ENCODE results near the gene PPFIA2.

- TF ChIP-seq CTCF (IDR thresholded peaks at IDR 0.05): no peak
- no peak for TF ChIP-seq EP300 (IDR thresholded peaks at IDR 0.05; ENCODE audit: low read depth)
- TF ChIP-seq POLR2A (IDR thresholded peaks at IDR 0.05): no peak
- TF ChIP-seq POLR2AphosphoS5 (IDR thresholded peaks at IDR 0.05): no peak
Measured at GRCh38 chr12:81245907-81246570, 513.1 kb downstream of the PPFIA2 start.
